NCI-H1092 treated with DMSO at 0.1 percent for 48 hours (cell line): ENCODE data around the gene JPH4.

Experiments used
- DNase-seq: peaks from one replicate; lab custom pipeline; 2025; lab: John Stamatoyannopoulos, UW

JPH4 gene

GRCh38 chr14:23525611-23526010 is 53.0 kb downstream of the JPH4 start:
- DNase-seq: no peak

- no peak for DNase-seq
Measured at GRCh38 chr14:23524954-23525353, 53.6 kb downstream of the JPH4 start.

- no peak for DNase-seq
Measured at GRCh38 chr14:23523229-23524016, 55.2 kb downstream of the JPH4 start.

GRCh38 chr14:23522643-23523198 is 55.9 kb downstream of the JPH4 start:
- no peak for DNase-seq

- no peak for DNase-seq
Measured at GRCh38 chr14:23521785-23522640, 56.6 kb downstream of the JPH4 start.

- no peak for DNase-seq
Measured at GRCh38 chr14:23520899-23521533, 57.6 kb downstream of the JPH4 start.

- DNase-seq: no peak
Measured at GRCh38 chr14:23518709-23519108, 59.9 kb downstream of the JPH4 start.
